Measurements from ENCODE around the gene SLC9A8.
"Not testable (repeated sequence)": the region's sequence is repeated elsewhere in the genome, so short reads cannot be mapped to it uniquely, and the experiment has no call there.

SLC9A8 gene, protein sequence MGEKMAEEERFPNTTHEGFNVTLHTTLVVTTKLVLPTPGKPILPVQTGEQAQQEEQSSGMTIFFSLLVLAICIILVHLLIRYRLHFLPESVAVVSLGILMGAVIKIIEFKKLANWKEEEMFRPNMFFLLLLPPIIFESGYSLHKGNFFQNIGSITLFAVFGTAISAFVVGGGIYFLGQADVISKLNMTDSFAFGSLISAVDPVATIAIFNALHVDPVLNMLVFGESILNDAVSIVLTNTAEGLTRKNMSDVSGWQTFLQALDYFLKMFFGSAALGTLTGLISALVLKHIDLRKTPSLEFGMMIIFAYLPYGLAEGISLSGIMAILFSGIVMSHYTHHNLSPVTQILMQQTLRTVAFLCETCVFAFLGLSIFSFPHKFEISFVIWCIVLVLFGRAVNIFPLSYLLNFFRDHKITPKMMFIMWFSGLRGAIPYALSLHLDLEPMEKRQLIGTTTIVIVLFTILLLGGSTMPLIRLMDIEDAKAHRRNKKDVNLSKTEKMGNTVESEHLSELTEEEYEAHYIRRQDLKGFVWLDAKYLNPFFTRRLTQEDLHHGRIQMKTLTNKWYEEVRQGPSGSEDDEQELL

DNA sequence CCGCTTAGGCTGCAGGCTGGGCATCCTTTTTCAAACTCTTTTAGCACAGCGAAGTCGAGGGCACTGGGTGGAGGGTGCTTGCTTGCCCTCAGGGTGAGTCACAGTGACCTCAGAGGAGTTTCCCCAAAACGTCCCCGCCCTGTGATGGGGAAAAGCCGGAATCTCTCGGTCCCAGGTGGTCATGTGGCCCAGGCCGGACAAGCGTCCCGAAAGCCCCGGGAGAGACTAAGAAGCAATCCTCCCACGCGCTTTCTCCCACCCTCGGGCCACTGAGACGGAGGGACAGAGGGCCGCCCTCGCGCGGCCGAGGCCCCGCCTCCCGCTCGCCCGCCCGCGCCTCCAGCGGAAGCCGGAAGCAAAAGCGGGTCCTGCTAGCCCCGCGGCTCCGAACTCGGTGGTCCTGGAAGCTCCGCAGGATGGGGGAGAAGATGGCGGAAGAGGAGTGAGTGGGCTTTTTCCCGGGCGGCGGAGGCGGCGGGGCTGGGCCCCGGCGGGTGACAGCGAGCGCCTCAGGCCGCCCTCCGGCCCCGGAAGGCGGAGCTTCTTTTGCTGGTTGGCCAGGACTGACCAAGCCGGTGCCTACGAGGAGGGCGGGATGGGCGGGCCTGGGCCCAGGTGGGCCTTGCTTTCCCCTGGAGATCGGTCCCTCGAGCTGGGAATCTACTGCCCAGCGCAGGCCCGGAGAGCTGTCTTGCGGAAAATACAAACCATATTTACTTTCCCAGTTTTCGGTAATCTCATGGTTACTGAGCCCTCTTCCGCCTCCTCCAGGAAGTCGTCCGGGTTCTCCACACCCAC, at the start of gene SLC9A8:
TSS of gene SLC9A8 (plus strand) at position 322 of the 798 bp plus-strand sequence. CDS start at position 417, 95 bp downstream.
- DNase-seq (ENCODE audit: low read depth, low spot score): peak; percentile 12

DNA sequence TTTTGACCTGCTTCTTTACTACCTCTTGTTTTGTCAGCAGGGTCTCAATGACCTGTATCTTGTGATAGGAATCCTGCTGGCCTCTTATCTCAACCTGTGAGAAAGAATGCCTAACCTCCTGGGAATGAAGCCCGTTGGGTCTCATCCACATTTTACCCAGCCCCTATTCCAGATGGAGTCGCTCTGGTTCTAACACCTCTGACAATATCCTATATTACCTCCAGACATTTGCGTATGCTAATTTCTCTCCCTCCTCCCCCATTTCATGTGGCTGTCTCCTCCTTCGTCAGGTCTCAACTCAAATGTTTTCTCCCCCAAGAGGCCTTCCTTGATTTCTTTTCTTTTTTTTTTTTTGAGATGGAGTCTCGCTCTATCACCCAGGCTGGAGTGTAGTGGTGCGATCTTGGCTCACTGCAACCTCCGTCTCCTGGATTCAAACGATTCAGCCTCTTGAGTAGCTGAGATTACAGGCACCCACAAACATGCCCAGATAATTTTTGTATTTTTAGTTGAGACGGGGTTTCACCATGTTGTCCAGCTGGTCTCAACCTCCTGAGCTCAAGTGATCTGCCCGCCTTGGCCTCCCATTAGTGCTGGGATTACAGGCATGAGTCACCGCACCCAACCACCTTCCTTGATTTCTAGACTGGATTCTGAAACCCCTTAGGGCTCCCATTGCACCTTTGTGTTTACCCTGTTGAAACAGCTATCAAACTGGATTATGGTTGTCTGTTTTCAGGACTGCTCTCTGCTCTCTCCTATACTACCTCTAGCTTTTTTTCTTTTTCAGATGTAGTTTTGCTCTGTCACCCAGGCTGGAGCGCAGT, 49.5 kb upstream of the SLC9A8 start:
- no peak for DNase-seq (ENCODE audit: low read depth, low spot score)

DNA sequence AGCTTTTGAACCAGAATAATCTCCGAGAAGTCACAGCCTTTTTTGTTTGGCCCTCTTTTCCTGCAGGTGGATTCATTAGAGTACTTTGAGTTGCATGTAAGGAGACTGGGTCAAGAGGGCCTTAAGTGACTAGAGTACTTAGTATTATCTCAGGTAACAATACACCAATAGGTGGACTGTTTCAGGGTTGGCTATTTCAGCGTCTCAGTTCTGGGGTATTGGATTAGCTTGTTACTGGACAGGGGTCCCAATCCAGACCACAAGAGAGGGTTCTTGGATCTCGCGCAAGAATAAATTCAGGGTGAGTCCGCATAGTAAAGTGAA, 47.3 kb upstream of the SLC9A8 start:
- no peak for DNase-seq (ENCODE audit: low read depth, low spot score)

DNA sequence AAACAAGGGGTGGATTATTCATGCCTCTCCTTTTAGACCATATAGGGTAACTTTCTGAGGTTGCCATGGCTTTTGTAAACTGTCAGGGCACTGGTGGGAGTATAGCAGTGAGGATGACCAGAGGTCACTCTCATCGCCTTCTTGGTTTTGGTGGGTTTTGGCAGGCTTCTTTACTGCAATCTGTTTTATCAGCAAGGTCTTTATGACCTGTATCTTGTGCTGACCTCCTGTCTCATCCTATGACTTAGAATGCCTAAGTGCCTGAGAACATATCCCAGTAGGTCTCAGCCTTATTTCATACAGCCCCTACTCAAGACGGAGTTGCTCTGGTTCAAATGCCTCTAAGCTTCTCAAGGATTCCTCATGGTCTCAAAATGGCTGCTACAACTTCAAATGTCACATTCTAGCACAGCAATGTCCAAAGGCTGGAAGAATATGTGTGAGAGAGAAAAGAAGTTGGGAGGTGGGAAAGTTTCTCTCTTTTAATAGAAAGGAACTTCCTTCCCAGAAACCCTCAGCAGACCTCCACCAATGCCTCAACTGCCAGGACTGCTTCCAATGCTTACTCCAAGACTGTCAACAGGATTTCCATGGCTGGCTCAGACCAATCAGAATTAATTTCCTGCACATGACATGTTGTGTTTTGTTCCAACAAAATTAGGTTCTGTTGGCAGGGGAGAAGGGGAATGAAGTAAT, 46.6 kb upstream of the SLC9A8 start:
- DNase-seq (ENCODE audit: low read depth, low spot score): no peak

DNA sequence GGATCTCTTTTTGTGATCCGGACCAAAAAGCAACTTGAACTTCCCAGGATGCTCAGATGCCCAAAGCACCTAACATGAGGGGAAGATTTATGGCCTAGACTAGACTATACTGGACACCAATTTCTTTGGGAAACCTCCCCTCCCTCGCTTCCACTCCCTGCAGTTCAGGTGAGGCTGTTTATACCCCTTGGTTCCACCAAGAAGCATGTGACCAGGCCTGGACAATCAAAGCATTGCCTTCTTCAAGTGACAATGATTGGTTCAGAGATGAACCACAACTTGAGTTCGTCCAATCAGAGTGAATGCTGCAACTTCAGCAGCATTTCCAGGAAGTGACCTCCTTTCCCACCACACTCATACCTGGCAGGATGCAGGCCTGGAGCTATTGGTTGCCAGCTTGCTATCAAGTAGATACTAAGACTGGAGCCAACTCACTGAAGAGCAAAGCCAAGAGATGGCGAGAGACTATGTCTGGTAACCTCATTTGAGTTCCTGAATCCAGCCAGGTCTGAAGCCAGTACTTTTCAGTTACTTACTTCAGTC, 45.6 kb upstream of the SLC9A8 start:
- DNase-seq (ENCODE audit: low read depth, low spot score): no peak

DNA sequence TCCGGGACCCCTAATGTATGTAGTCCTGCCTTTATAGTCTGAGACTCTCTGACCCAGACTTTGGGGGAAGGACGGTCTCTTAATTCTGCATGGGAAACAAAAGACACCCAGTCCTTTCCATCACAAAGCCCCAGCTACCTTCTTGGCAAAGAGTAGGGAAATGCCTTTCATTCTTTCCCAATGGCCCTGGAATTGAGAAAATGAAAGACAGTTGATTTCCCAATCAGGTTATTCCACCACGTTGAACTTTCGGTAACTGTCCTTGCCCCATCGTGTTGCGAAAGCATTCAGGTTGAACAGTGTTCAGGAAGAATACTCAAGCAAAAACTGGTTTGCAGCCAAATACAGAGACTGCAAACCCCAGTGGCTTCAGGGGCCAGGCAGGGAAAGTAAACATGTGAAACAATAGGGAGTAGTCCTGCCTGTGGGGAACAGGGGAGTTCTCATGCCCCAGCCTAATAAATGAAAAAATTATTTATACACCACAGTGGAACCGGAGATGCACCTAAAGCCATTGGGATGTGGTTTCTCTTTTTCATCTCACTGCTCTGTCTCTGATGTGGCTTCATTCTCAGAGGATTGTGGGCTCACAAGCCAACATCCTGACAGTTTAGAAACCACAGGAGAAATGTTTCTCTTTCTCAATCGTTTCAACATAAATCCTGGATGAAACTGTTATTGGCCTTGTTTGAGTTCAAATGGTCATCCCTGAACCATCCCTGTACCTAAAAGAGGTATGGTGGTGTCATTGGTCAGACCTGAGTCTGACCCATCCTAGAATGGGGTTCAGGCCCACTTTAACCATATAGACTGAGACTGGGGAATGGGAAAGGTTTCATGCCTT, 44.2 kb upstream of the SLC9A8 start:
- peak; percentile 66 for DNase-seq (ENCODE audit: low read depth, low spot score)

DNA sequence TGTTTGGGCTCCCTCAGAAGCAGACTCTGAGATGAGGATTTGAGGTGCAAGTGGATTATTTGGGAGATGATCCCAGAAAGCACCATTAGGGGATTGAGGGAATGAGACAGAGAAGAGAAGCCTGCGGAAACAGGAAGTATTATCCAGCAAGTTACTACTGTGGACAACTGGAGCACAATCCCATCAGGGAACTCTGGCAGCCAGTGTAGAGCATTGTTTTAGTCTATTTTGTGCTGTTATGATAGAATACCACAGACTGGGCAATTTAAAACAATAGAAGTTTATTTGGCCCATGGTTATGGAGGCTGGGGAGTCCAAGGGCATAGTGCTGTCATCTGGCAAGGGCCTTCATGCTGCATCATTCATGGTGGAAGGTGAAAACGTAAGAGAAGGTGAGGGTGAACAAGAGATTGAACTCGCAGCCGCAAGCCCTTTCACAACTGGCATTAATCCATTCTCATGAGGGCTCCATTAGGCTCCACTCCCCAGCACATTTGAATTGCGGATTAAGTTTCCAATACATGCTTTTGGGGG, 43.5 kb upstream of the SLC9A8 start:
- no peak for DNase-seq (ENCODE audit: low read depth, low spot score)

DNA sequence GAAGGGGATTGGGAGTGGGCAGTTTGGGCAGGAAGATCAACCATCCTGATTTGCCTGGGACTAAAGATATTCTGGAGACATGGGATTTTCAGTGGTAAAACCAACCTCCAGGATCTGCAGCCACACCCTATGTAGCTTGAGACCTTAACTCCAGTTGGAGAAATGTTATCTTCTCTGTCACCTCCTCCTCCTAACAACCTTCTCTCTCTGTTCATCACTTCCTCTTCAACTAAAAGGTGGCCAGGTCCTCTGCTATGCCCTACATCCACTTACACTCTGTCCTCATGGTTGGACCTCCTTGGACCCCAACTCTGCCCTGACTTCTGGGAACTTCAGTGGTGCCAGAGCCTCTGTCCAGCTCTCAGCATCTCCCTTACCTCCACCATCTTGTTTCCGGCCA, 42.0 kb upstream of the SLC9A8 start:
- no peak for DNase-seq (ENCODE audit: low read depth, low spot score)

DNA sequence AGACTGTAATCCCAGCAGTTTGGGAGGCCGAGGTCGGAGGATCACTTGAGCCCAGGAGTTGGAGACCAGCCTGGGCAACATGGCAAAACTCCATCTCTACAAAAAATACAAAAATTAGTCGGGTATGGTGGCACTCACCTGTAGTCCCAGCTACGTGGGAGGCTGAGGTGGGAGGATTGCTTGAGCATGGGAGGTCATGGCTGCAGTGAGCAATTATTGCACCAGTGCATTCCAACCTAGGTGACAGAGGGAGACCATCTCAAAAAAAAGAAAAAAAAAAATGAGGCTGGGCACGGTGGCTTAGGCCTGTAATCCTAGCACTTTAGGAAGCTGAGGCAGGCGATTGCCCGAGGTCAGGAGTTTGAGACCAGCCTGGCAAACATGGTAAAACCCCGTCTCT, 38.4 kb upstream of the SLC9A8 start:
- DNase-seq (ENCODE audit: low read depth, low spot score): not testable (repeated sequence)

DNA sequence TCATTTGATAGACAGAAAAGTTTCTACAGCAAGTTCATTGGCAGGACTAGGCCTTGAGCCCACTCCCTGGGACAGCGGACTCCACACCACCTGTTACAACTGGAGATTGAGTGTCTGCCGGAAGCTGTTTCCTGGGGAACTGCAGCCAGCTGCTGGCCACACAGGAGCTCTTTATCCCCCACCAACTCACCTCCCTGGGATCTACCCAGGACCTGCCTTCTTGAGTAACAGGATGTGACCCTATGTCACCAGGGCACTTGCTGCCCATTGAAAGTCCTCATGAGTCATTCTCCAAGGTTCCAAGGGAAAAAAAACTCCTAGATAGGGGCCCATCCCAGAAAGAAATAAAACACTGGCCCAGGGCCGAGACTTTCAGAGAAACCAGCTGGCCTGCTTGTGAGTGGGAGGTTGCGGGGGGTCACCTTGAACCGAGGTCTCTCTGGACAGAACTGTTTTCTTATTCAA, 37.4 kb upstream of the SLC9A8 start:
- DNase-seq (ENCODE audit: low read depth, low spot score): peak; percentile 45

DNA sequence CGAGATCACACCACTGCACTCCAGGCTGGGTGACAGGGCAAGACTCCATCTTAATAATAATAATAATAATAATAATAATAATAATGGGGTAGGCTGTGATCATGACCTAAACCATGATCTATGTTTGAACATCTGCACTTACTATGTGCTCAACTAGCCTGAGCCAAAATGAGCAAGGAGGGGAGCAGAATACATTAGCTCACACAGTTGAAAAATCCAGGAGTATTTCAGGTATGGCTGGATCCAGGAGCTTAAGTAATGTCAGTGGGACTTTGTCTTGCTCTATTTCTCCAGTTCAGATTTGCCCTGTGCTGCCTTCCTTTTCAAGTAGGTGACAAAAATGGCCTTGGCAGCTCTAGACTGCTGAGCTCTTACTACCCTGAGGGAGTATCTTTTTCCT, 32.7 kb upstream of the SLC9A8 start:
- DNase-seq (ENCODE audit: low read depth, low spot score): no peak

DNA sequence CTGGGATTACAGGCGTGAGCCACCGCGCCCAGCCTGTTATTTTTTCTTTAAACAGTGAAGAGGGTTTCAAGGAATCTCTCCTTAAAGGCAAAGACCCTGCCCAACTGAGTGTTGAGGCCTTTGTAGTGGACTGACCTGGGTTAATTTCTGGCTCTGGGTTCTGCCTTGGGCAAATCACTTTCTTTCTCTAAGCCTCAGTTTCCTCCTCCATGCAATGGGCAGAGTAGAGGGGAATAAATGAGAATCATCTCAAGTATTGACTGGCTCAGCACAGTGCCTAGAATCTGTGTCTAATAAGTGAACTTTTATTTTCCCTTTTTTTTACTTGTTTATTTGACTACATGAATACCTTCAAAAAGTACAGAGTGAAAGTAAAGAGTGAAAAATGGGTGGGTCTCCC, 31.0 kb upstream of the SLC9A8 start:
- DNase-seq (ENCODE audit: low read depth, low spot score): no peak

DNA sequence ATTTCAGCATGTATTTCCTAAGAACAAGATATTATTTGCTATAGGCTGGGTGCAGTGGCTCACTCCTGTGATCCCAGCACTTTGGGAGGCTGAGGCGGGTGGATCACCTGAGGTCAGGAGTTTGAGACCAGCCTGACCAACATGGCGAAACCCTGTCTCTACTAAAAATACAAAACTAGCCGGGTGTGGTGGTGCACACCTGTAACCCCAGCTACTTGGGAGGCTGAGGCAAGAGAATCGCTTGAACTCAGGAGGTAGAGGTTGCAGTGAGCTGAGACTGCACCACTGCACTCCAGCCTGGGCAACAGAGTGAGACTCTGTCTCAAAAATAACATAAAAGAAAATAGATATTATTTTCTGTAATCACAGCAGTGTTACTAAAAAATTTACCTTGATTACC, 30.2 kb upstream of the SLC9A8 start:
- DNase-seq (ENCODE audit: low read depth, low spot score): not testable (repeated sequence)

DNA sequence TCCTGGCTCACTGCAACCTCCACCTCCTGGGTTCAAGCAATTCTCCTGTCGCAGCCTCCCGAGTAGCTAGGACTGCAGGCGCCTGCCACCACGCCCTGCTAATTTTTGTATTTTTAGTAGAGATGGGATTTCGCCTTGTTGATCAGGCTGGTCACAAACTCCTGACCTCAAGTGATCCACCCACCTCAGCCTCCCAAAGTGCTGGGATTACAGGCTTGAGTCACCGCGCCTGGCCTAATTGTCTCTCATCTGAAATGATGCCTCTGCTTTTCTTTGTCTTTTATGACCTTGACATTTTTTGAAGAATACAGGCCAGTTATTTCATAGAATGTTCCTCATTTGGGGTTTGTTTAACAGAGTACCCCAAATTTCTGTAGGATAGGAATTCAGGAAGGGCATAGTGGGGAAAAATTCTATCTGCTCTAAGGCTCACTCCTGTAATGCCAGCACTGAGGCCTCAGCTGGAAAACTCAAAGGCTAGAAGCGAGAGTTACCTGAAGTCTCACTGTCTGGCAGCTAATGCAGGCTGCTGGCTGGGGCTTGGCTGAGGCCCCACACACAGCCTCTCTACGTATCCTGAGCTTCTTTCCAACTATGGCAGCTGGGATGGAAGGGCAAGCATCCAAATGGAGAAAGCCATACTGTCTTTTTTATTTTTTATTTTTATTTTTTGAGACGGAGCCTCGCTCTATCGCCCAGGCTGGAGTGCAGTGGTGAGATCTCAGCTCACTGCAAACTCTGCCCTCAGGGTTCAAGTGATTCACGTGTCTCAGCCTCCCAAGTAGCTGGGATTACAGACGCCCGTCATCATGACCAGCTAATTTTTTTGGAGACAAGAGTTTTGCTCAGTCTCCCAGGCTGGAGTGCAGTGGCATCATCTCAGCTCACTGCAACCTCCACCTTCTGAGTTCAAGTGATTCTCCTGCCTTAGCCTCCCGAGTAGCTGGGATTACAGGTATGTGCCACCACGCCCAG, 29.3 kb upstream of the SLC9A8 start:
- not testable (repeated sequence) for DNase-seq (ENCODE audit: low read depth, low spot score)

DNA sequence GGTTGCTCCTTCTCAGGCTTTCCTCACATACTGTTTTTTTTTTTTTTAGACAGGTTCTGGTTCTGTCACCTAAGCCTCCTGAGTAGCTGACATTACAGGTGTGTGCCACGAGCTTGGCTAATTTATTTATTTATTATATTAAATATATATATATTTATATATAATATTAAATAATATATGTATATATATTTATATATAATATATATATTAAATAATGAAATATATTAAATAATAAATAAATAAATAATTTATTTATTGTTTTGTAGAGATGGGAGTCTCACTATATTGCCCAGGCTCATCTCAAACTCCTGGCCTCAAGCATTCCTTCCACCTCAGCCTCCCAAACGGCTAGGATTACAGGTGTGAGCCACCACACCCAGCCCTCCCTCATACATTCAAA, 28.3 kb upstream of the SLC9A8 start:
- no peak for DNase-seq (ENCODE audit: low read depth, low spot score)

DNA sequence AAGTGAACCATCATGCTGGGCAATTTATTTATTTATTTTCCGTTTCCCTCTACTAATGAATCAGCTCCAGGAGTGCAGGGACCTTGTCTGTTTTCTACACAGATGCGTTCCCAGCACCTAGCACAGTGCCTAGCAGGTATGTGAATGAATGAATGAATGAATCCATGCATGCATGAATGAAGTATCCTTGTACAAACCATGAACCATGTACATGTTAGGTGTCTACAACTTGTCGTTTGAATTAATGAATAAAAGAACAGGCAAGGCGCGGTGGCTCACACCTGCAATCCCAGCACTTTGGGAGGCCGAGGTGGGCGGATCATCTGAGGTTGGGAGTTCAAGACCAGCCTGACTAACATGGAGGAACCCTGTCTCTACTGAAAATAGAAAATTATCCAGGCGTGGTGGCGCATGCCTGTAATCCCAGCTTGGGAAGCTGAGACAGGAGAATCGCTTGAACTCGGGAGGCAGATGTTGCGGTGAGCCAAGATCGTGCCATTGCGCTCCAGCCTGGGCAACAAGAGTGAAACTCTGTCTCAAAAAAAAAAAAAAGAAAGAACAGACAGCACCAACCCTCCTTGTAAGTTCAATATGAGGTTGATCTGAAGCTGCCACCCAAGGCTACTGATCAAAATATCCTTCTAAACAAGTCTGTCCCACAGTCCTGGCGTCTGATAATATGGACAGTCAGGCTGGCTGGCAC, 27.3 kb upstream of the SLC9A8 start:
- DNase-seq (ENCODE audit: low read depth, low spot score): no peak

DNA sequence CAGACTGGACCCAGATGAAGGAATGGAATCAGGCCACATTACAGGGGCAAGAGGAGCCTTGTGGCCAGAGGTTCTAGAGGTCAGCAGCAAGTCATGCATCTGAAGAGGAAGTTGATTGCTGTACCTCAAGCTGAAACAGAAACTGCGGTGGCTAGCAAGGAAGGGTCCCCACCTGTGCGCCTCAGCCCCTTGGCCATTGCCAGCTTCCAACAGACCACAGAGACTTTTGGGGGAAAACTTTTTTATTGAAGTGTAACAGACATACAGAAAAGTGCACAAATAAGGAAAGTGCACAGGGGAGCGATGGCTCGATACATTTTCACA, 26.8 kb upstream of the SLC9A8 start:
- no peak for DNase-seq (ENCODE audit: low read depth, low spot score)

DNA sequence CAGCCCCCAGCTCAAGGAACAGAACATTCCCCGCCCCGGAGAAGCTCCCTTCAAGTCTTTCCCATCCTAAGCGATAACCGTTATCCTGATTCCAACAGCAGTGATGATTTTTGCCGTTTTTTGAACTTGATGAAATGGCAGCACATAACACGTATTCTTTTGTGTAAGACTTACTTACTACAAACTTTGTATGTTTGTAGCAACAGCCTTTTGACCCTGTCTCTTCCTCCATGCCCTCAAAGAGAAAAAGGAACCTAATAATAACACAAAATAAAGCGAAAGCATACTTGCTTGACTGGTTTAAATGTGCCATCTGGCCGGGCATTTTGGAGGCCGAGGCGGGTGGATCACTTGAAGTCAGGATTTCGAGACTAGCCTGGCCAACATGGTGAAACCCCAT, 26.4 kb upstream of the SLC9A8 start:
- no peak for DNase-seq (ENCODE audit: low read depth, low spot score)
